AG10803 (cell line): ENCODE results near the gene CCSER1.

Source experiments
- DNase-seq: peaks from one replicate; pipeline ENCODE4 v3.0.0; 2010; ENCODE audit warnings: low read depth
- H3K4me3 ChIP-seq: 2 replicates; pipeline ENCODE4 v1.5.1; 2011; ENCODE audit warnings: mild to moderate bottlenecking, low read length, control low read depth
- CTCF ChIP-seq: conservative IDR thresholded peaks from 2 replicates; pipeline ENCODE4 v1.5.1; 2011; ENCODE audit warnings: mild to moderate bottlenecking, low read length, control low read depth, inconsistent platforms

Gene CCSER1

GRCh38 chr4:90951037-90951436 is 823.8 kb downstream of the CCSER1 start:
- DNase-seq: no peak
- H3K4me3 ChIP-seq: no peak overlapping the region

GRCh38 chr4:90958256-90958895 is 831.2 kb downstream of the CCSER1 start:
- no peak for DNase-seq
- TF ChIP-seq CTCF: no peak
- H3K4me3 ChIP-seq: no peak overlapping the region

More at GRCh38 chr4:90951037-90951436, 823.8 kb downstream of the CCSER1 start:
- TF ChIP-seq CTCF: no peak

- no peak overlapping the region for H3K4me3 ChIP-seq
- no peak for TF ChIP-seq CTCF
- DNase-seq: no peak
These were observed 833.2 kb downstream of the CCSER1 start for GRCh38 chr4:90960433-90960832.

- no peak for TF ChIP-seq CTCF
- no peak for DNase-seq
- H3K4me3 ChIP-seq: no peak overlapping the region
These were observed 833.6 kb downstream of the CCSER1 start for GRCh38 chr4:90960840-90961239.

- no peak for TF ChIP-seq CTCF
These were observed 842.8 kb downstream of the CCSER1 start for GRCh38 chr4:90970021-90970420.

GRCh38 chr4:90977726-90978125 is 850.5 kb downstream of the CCSER1 start:
- TF ChIP-seq CTCF: no peak
- DNase-seq: no peak
- H3K4me3 ChIP-seq: no peak overlapping the region

More at GRCh38 chr4:90970021-90970420, 842.8 kb downstream of the CCSER1 start:
- DNase-seq: no peak
- no peak overlapping the region for H3K4me3 ChIP-seq

- no peak for TF ChIP-seq CTCF
- no peak overlapping the region for H3K4me3 ChIP-seq
- no peak for DNase-seq
These were observed 852.4 kb downstream of the CCSER1 start for GRCh38 chr4:90979556-90979955.
